GM18951 (cell line): Measurements from ENCODE around the gene TMOD3.

ENCODE experiments used
- POLR2A ChIP-seq: IDR thresholded peaks from 4 replicates; pipeline ENCODE4 v1.6.1; 2011; ENCODE audit warnings: mild to moderate bottlenecking; ENCODE audit not compliant: insufficient read length, insufficient read depth; ENCODE audit errors: extremely low read depth
- in situ Hi-C: fragments of 300-500 bp; cut with MboI; formaldehyde crosslinking; loops from one replicate; pipeline ENCODE4 v1.12.0; 2022; ENCODE audit warnings: low sequenced_read_pairs, mixed read lengths, inconsistent platforms; ENCODE audit not compliant: unreplicated experiment

TMOD3 gene

DNA sequence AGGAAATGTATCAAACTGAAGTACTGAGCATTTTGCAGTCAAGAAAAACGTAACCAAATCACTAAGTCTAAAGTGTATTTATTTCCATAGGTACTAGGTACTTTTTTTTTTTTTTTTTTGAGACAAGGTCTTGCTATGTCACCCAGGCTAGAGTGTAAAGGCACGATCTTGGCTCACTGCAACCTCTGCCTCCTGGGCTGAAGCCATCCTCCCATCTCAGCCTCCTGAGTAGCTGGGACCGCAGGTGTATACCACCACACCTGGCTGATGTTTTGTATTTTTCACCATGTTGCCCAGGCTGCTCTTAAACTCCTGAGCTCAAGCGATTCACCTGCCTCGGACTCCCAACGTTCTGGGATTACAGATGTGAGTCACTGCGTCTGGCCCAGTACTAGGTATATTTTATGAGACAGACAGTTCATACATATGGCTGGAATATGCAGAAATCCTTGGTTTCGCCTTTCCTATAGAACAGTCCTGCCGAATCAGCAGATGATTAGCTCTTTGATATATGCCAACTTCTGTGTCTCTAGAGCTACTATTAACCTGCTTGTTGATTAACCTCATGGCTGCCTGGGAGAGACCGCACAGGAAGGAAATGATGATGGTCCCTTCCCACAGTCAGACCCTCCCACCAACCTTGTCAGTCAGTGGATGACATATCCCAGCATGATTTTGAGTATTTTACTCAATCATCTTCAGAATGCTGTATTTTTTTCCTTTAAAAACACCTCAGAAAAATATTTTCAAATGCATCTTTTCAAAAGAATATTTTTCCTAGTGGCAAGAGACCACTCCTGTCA, 32.3 kb downstream of the TMOD3 start:
- TF ChIP-seq POLR2A = no peak
- in situ Hi-C loops = no loop called here

DNA sequence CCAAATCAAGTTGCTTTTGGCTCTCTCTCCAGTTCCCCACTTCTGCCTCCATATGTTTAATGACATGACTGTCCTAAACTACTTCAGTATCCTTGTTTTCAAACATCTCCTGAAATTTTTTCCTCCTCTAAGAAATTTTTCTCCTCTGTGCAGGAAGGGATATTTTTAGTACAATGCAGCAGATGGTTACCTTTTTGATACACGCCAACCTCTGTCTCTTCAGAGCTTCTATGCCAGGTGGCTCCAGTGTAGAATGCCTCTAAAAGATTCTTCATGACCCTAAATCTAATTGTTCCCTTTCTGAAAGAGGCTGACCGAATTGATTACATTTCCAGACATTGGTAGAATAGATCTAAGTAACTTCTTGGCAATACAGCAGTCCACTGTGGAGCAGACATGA, 33.7 kb downstream of the TMOD3 start:
- TF ChIP-seq POLR2A = no peak
- in situ Hi-C loops = no loop called here

DNA sequence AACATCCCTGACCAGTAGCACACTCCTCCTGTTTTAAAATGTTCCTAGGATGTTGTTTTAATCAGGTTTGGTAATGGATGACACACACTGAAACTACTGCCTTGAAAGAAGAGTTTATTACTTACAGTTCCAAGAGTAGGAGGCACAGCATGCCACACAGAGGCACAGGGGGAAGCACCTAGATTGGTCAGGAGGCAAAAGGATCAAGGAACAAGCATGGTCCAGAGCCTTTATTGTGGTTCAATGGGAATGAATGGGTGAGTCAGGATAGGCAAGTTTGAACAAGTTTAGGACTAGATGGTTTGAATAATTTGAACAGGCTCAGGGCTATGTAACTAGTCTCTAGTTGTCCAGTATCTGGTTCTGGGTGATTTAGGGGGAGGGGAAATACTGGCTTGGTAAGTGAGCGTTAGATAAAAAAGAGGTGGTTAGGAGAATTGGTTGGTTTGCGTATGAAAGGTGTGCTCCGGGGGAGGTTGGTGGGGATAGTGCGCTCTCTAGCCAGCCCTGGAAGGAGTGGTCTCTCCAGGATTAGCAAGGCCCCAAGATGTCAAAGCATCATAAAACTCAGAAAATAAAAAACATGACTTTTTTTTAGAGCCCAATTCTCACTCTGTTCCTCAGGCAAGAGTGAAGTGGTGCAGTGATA, 35.1 kb downstream of the TMOD3 start:
- in situ Hi-C loops = no loop called here
- TF ChIP-seq POLR2A = no peak

DNA sequence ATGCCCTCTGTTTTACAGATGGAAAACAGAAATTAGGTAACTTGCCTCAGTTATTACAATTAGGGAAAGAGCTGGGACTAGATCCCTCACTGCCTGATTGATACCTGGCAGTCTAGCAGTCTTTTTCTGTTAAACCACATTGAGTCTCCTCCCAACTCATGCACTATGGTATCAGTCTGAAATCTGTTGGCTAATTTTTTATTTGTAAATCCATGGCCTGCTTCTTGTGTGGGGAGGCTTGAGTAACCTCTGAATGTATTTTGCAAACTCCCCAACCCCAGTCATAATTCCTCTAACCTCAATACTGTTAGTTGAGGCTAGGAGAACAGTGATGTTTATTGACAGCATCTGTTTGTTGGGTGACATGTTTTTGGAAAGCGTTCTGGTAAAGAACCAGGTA, 35.9 kb downstream of the TMOD3 start:
- in situ Hi-C loops = no loop called here
- TF ChIP-seq POLR2A = no peak

DNA sequence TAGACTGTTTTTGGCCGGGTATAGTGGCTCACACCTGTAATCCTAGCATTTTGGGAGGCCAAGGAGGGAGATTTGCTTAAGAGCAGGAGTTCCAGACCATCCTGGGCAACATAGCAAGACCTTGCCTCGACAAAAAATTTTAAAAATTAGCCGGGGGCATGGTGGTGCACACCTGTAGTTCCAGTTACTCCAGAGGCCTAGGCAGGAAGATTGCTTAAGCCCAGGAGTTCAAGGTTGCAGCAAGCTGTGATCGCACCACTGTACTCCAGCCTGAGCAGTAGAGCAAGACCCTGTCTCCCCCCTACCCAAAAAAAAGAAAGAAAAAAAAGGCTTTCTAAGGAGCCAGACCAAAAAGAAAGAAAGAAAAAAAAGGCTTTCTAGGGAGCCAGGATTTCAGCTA, 36.7 kb downstream of the TMOD3 start:
- in situ Hi-C loops = no loop called here
- TF ChIP-seq POLR2A = no peak

DNA sequence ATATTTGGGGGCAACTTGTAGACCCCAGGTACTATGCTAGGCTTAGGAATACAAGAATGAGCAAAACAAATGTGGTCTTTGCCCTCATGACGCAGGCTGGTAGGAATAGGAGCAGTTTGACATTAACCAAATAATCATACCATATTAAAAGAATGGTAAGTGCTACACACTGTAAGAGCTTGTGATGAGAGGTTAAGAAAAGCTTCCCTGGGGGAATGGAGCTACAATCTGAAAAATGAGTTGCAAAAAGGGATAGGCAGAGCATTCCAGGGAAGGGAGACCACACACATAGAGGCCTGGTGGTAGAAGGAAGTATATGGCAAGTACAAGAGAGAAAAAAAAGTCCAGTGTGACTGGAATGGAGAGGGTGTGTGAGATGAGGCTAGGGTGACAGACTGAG, 37.3 kb downstream of the TMOD3 start:
- in situ Hi-C loops = no loop called here
- TF ChIP-seq POLR2A = no peak

DNA sequence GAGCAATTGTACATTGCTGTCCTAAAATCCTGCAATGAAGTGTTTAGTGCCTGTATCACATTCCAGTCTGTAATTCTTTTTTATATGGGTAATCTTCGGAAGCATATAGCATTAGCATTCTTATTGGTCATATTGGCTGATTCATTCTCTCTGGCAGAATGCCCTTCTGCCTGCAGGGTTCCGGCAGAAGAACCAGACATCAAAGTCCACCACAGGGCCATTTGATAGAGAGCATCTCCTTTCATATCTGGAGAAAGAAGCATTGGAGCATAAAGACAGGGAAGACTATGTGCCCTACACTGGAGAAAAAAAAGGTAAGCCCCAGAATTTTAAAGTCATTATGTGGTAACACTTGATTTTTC, 39.6 kb downstream of the TMOD3 start:
- no peak for TF ChIP-seq POLR2A
- in situ Hi-C loops = no loop called here

DNA sequence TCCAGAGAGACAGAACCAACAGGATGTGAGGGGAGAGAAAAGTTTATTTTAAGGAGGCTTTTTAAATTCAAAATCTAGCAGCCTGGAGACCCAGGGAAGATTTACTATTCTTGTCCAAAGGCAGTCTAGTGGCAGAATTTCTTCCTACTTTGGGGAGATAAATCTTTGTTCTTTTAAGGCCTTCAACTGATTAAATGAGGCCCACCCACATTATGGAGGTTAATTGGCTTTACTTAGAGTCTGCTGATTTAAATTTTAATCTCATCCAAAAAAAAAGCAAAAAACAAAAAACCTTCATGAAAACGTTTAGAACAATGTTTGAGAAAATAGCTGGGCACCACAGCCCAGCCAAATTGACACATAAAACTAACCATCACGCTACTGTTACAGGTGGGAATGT, 41.3 kb downstream of the TMOD3 start:
- TF ChIP-seq POLR2A = no peak

DNA sequence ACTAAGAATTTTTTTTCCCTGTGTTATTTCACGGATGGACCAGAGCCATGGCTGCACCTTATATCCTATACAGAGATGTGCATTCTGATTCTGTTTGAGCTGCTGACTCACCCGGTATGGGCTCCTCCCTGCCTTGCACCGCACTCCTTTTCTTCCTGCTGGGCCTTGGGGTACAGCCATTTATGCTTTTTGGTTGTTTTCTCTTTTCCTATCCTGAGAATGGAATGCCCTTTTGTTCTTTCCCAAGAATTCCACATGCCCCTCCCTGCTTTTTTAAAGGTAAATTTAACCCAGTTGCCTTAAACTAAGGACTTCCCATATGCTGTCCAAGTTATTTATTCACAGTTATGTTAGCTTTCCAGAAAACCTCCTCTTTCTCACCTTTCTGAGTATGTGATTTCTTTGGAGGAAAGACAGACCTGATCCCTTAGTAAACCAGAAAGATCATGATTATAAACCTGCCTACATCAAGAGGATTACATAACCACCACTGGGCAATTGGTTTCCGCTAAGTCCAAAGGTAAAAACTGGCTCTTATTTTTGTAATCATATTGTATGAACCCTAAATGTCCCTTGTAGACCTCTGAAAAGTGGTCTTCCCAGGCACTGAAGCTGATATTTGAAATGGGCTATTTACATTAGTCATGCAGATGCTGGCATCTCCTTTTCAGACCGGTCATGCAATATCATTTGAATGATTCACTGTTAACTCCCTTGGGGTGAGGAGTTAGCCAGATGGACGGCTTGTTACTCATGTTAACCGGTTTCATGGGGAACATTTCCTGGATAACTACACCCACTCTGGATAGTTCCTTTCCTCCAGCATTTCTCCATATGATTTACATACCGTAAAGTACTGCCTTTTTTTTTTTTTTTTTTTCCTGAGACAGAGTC, 45.5 kb downstream of the TMOD3 start:
- in situ Hi-C loops = no loop called here
- TF ChIP-seq POLR2A = no peak

More for the DNA sequence above, 41.3 kb downstream of the TMOD3 start:
- in situ Hi-C loops = no loop called here

DNA sequence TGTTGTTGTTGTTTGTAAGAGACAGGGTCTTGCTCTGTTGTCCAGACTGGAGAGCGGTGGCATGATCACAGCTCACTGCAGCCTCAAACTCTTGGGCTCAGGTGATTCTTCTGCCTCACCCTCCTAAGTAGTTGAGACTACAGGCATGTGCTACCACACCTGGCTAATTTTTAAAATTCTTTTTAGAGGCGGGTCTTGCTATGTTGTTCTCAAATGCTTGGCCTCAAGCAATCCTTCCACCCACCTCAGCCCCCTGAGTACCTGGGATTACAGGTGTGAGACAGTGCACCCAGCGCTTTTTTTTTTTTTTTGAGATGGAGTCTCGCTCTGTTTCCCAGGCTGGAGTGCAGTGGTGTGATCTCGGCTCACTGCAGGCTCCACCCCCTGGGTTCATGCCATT, 46.7 kb downstream of the TMOD3 start:
- in situ Hi-C loops = no loop called here
- TF ChIP-seq POLR2A = no peak

DNA sequence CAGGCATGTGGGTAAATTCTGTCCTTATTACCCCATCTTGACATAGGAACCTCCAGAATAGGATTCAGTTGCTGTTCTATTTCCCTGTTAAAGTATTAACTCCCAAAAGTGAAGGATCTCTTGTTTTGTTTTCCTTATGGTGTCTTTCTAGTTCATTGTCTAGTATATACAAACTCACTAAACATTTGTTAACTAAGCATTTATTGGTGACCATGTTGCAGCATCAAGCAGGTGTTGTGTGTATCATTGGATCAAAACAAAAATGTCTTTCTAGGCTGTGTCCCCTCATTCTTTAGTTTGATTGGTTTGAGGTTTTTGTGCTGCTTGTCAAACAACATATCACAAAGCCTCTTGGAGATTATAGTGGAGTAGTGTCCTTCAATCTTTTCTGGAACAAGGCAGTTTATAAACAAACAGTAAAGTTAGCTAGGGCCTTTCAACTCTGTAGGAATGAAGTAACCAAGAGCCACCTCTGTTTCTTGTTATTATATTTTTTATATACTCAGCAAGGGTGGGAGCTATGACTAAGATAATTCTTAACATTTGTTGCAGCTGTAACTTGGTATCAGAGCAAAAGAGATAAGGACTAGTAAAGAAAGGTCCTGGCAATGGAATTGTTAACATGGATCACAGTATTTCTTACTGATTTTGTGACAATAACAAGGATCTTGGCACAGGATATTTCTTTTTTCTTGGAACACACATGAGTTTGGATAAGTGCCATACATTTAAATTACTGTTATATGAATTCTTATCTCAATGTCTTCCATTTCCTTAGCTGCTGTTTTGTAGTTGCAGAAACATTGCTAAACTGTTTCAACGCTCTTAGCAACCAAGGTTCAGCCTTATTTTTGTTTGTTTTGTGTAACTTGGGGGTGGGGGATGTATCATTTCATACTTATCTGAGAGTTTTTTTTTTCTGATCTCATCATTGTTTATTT, 49.3 kb downstream of the TMOD3 start:
- in situ Hi-C loops = no loop called here
- no peak for TF ChIP-seq POLR2A

DNA sequence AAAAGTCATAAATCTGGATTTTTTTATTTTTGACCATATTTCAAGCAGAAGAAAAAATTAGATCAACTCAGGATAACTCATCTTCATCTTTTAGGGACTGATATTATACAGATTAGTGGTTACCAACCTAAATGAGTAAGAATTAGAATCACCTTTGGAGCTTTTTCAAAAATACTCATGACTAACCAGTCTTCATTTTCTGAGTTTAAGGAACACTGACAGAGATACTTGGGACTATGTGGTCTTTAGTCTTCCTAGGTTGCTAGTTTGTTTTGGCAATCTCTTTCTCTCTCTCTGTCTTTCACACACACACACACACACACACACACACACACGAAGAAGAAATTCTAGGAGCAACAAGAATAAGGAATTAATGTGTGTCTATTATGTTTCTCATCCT, 50.1 kb downstream of the TMOD3 start:
- in situ Hi-C loops = no loop called here
- no peak for TF ChIP-seq POLR2A

DNA sequence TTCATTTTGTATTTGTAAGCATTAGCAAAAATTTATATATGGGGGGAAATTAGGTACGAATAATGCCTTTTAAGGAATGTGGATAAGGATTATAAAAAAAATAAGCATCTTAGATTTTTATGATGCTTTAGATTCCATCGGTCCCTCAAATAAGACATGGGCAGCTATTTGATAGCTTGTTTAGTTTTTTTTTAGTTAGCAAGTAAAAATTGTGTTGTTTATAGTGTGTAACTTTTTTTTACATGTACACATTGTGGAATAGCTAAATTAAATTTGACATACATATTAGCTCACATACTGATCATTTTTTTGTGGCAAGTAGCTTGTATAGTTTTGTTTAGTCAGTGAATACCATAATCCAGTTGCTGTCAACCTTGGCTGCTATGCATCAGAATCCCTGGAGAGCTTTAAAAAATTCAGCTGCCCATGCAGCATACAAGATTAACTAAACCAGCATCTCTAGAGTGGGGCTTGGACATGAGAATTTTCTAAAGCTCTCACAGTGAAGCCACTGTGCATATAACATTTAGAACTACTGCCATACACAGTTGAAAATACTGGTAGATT, 53.9 kb downstream of the TMOD3 start:
- TF ChIP-seq POLR2A = no peak
- in situ Hi-C loops = no loop called here

DNA sequence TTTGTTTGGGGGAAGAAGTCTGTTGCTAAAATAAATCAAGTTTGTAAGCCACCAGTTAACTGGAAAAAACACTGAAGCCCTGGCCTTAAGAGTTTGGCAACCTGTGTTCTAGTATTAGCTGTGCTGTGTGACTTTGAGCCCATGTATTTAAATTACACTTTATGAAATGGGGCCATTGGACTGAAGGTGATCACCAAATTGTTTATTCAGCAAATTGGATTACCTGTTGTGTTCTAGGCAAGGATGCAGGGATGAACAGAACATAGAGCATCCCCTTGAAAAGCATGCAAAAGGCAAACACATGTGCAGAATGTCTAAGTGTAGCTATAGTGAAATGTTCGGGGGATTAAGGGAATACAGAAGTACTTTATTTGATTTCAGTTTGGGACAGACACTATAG, 54.6 kb downstream of the TMOD3 start:
- in situ Hi-C loops = no loop called here
- no peak for TF ChIP-seq POLR2A
